Measurements from ENCODE around the gene NRG3. TPM values are rescaled to one million over a fixed set of nuclear protein-coding genes. Genes with fewer than 3 reads are reported as not detected.

Gene NRG3
- total RNA-seq, 1 experiment from 2014 or later, result 0.08 TPM

GRCh38 chr10:82865366-82865765 lies 990.4 kb downstream of the NRG3 start:
- POLR2A ChIA-PET, result no interaction called here
- Histone ChIP-seq H3K27me3 (ENCODE audit: control insufficient read depth, insufficient read depth, low read length) (no peaks in the 10 kb centered on the region), H3K4me3 (ENCODE audit: low read depth in 2 of 2, low read length in 2 of 2) (no peak overlapping the region), H3K4me1 (ENCODE audit: control insufficient read depth, insufficient read depth, low read length) (no peaks in the 10 kb centered on the region), H3K36me3 (ENCODE audit: control insufficient read depth, insufficient read depth, low read length) (no peaks in the 10 kb centered on the region), H3K9me3 (ENCODE audit: control insufficient read depth, insufficient read depth, low read depth, low read length) (no peaks in the 10 kb centered on the region), H3K27ac (ENCODE audit: low read length) (no peak overlapping the region)
- DNase-seq (ENCODE audit: low read depth, low spot score) (no peak), ATAC-seq (no peak)
- BruUV-seq (replicated peaks), result no TSS peak
- CTCF ChIA-PET, result no interaction called here
- in situ Hi-C loops (cut with HindIII; ENCODE audit: low pct_unique_long_range_greater_than_20kb, low sequenced_read_pairs), result no loop called here
- intact Hi-C loops (cut with micrococcal nuclease; ENCODE audit: unreplicated experiment), result no loop called here
- no peak for TF ChIP-seq SIN3A (IDR thresholded peaks at IDR 0.05; ENCODE audit: borderline replicate concordance, insufficient read depth, low read depth, low read length)
- TF ChIP-seq REST (IDR thresholded peaks at IDR 0.05; ENCODE audit: insufficient read depth in 1 of 2, low read depth in 2 of 2, low read length in 1 of 2), result no peak

GRCh38 chr10:82866424-82867020 lies 991.5 kb downstream of the NRG3 start:
- in situ Hi-C loops (cut with HindIII; ENCODE audit: low pct_unique_long_range_greater_than_20kb, low sequenced_read_pairs), result no loop called here
- Histone ChIP-seq H3K9me3 (ENCODE audit: control insufficient read depth, insufficient read depth, low read depth, low read length) (no peaks in the 10 kb centered on the region), H3K27ac (ENCODE audit: low read length) (no peak overlapping the region), H3K4me1 (ENCODE audit: control insufficient read depth, insufficient read depth, low read length) (no peaks in the 10 kb centered on the region), H3K27me3 (ENCODE audit: control insufficient read depth, insufficient read depth, low read length) (no peaks in the 10 kb centered on the region), H3K4me3 (ENCODE audit: low read depth in 2 of 2, low read length in 2 of 2) (no peak overlapping the region), H3K36me3 (ENCODE audit: control insufficient read depth, insufficient read depth, low read length) (no peaks in the 10 kb centered on the region)
- DNase-seq (ENCODE audit: low read depth, low spot score) (no peak), ATAC-seq (no peak)
- TF ChIP-seq REST (IDR thresholded peaks at IDR 0.05; ENCODE audit: insufficient read depth in 1 of 2, low read depth in 2 of 2, low read length in 1 of 2) (no peak), CTCF (IDR thresholded peaks at IDR 0.05) (no peak), POLR2AphosphoS5 (IDR thresholded peaks at IDR 0.05; ENCODE audit: low read depth, low read length) (no peak), SIN3A (IDR thresholded peaks at IDR 0.05; ENCODE audit: borderline replicate concordance, insufficient read depth, low read depth, low read length) (no peak), TCF7L2 (IDR thresholded peaks at IDR 0.05; ENCODE audit: low read depth, low read length) (no peak)
- ChIA-PET CTCF (no interaction called here), POLR2A (no interaction called here)
- BruUV-seq (replicated peaks), result no TSS peak
- intact Hi-C loops (cut with micrococcal nuclease; ENCODE audit: unreplicated experiment), result no loop called here

Measured in Panc1 (cell line).